Measurements from ENCODE around the gene CCDC177.

The CCDC177 gene

GRCh38 chr14:69574263-69574953 is at the start of gene CCDC177:
TSS of gene CCDC177 (minus strand) at chr14:69574871. CDS start at chr14:69573622, 1,249 bp downstream.
- peak in 1 of 2 experiments; percentile 41 for DNase-seq

DNA sequence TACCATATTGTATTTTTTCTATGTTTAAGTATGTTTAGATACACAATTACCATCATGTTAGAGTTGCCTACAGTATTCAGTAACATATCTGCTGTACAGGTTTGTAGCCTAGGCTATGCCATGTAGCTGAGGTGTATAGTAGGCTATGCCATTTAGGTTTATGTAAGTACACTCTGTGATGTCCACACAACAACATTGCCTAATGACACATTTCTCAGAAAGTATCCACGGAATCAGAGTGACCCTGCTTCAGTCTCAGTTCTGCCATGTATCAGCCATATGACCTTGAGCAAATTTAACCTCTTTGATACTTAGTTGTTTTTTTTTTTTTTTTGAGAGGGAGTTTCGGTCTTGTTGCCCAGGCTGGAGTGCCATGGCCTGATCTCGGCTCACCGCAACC is 49.5 kb upstream of the CCDC177 start:
- no peak for DNase-seq

DNA sequence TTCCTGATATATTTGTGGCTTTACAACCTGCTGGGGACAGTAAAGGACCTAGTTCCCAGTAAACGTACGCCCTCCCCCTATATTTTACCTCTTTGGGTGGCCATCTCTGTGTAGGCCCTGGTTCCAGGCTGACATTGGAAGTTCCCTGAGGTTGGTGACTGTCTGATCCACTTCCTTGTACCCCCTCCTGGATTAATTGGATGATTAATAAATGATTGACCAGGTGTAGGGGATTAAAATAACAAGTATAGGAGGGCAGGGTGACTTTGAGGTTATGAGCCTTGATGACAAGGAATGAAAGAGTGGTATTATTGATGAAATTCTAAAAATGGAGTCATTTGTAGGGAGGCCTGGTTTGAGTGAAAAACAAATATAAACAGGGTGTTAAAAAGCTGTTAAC is 46.3 kb upstream of the CCDC177 start:
- DNase-seq: no peak

DNA sequence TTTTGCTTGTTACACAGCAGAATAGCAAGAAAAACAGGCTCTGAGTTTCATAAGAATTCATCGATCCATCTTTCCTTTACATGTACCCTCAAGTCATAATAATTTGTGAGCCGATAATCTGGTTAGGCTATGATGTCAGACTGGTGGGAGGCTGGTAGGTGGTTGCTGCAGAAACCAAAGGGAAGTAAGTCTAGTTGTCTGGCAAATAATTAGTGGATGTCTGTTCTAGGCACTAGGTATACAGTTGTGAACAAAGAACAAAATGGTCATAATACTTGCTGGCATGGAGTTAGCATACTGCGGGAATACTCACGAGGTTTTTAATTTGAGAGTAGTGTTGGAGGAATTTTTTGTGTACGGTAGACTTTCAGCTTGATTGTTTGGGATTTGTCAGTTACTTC is 45.5 kb upstream of the CCDC177 start:
- DNase-seq: no peak

- DNase-seq: no peak
These were observed 44.3 kb upstream of the CCDC177 start for GRCh38 chr14:69619012-69619411.

GRCh38 chr14:69617796-69618195 is 43.1 kb upstream of the CCDC177 start:
- DNase-seq: peak; percentile 55 to 81

DNA sequence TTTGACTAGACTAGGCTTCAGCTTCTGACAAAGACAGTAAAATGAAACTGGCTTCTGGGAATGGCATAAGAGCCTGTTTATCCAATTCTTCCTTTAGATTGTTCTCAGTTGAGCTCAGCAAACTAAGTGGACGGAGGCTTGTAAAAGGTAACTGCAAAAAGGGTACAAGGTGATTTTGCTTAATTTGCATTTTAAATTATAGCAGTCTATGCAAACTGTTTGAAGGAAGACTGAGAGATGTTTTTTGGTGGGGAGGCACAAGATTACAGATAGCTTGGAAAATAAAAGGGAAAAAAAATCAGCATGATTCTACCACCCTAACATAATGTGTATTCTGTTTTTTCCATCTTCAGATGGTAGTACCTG is 41.7 kb upstream of the CCDC177 start:
- no peak for DNase-seq

GRCh38 chr14:69615496-69616407 is 41.1 kb upstream of the CCDC177 start:
- DNase-seq: no peak

DNA sequence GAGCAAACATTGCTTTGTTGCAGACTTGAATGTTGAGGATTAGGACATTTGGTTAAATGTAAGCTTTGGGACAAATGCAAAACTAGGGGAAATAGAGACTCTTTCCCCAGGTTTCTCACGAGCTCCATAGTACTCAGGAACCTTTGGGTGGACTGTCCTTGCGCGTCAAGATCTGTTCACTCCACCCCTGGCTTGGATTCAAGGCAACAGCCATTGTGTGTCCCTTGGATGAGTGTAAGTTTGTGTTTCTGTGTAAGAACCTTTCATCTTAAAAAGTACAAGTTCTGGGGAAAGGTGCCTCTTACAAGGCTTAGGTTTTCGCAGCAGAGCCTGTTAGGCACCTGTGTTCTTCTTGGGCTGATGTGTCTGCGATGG is 40.4 kb upstream of the CCDC177 start:
- no peak for DNase-seq

GRCh38 chr14:69614592-69614991 is 39.9 kb upstream of the CCDC177 start:
- no peak for DNase-seq

GRCh38 chr14:69613312-69614073 is 38.8 kb upstream of the CCDC177 start:
- no peak for DNase-seq

- DNase-seq: peak in 1 of 2 experiments; percentile 34
These were observed 38.1 kb upstream of the CCDC177 start for GRCh38 chr14:69612783-69613130.

- DNase-seq: no peak
These were observed 37.5 kb upstream of the CCDC177 start for GRCh38 chr14:69612014-69612782.

GRCh38 chr14:69611172-69612013 is 36.7 kb upstream of the CCDC177 start, which contains the start of gene SUSD6:
TSS of gene SUSD6 (plus strand) at chr14:69611596. CDS start at chr14:69658593, 46,997 bp downstream.
- peak in 1 of 2 experiments; percentile 64 for DNase-seq

DNA sequence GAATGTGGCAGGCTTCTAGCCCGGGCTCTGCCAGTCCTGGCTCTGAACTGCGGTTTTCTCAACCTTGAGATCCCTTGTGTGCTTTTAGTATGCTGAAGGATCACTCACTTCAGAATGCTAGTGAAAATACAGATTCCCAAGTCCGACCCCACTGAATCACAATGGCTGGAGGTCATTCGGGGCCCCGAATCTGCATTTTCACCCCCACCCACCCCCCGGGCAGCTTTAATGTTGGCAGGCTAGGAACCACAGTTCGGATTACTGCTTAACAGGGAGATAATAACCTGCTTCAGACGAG is 36.2 kb upstream of the CCDC177 start:
- DNase-seq: no peak

DNA sequence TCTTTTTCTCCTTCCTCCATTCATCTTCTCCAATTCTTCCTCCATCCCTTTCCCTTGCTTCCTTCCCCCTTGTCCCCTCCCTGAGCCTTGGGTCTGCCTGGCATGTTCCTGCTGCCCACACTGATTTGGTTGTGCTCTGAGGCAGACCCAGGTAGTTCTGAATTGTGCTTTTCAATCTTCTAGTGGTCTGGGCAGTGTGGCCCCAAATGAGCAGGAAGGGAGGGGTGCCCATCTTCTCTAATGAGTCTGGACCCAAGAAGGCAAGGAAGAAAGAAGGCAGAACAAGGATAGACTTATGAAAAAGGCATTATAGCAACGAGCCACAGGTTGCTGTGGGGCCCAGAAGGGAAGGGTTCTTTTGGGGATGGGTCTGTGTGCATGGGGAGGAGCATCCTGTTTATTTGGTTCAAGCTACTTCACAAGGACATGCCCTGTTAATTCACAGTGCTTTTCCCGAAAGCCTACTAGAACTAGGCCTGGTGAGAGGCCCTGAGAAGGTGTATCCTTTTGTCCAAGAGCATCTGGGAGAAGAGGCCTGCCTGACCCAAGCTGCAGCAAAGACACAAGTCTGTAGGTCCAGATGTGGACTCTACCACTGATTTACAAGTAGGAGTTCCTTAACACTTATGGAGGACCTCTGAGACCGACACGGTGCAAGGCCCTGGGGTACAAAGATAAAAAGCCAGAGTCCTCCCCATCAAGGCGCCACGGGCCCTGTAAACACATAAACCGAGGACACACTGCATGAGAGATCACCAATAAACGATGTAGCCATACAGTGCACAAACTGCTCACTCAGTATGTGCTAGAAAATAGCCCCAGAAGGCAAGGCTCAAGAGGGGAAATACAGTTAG is 35.6 kb upstream of the CCDC177 start:
- no peak for DNase-seq

GRCh38 chr14:69606258-69607184 is 31.9 kb upstream of the CCDC177 start:
- DNase-seq: no peak

GRCh38 chr14:69605738-69606137 is 31.1 kb upstream of the CCDC177 start:
- DNase-seq: no peak

GRCh38 chr14:69600304-69600891 is 25.7 kb upstream of the CCDC177 start:
- DNase-seq: no peak
